NCI-H526 treated with DMSO at 0.1 percent for 48 hours (cell line): ENCODE results near the gene CCSER1.
"Not testable (repeated sequence)": the region's sequence is repeated elsewhere in the genome, so short reads cannot be mapped to it uniquely, and the experiment has no call there.

ENCODE experiments used
- DNase-seq: peaks from one replicate; lab custom pipeline; 2025; lab: John Stamatoyannopoulos, UW

The CCSER1 gene

DNA sequence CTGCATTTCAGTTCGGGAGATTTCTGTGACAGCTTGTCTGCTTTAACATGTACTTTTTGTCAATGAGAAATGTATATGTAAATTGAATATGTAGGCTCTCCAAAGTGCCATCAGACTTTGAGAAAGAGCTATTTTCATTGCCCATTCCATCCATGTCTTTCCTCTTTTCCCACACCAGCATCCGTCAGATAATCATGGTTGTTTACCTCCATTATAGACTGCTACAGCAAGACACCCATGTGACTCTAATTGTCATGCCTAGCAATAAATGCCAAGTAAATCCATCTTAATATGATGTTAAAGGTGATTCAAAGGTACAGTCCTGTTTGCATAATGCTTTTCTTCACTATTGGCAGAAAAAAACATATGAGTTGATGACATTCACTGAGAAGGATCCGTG, 1157.3 kb downstream of the CCSER1 start:
- DNase-seq, result no peak

DNA sequence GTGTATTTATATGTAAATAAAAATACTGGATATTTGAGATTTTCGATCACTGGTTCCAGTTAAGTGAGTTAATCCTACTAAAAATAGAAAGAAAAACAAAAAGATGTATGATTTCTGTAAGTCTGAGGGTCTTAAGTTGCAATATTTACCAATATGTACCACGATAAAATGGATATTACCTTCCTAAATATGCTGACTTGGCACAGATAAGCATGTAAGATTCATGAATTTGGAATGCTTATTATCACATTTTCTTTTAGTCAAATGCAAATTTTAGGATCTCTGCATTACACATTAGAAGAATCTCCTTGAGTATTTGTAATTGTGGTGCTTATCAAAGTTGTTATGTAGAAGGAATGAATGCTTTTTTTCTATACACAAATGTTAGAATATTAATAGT, 1158.3 kb downstream of the CCSER1 start:
- DNase-seq, result no peak

DNA sequence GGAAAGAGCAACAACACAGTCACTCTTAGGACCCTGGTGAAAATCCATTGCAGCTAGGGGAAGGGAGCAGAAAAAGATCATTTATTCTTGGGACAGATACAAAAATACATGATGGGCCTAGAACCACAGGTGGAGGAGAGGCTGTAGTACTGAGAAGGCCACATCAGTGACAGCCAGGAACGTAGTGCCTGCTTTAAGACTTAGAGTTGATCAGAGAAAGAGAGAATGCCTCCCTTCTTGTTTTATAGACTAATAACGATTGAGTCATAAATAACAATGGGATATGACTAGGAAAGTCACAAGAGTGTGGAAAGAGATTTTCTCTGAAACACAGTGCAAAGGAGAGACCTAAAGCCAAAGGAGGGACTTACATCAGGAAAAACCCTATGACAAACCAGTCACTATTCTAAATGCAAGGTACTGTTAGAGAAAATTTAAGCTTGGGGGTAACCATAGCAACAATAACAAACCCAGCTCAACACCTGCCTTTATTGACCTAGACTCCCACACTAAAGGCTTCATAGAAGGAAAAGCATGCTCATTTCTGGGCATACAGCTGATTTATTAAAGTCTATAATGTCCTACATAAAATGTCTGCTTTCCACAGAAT, 1161.6 kb downstream of the CCSER1 start:
- DNase-seq, result no peak

DNA sequence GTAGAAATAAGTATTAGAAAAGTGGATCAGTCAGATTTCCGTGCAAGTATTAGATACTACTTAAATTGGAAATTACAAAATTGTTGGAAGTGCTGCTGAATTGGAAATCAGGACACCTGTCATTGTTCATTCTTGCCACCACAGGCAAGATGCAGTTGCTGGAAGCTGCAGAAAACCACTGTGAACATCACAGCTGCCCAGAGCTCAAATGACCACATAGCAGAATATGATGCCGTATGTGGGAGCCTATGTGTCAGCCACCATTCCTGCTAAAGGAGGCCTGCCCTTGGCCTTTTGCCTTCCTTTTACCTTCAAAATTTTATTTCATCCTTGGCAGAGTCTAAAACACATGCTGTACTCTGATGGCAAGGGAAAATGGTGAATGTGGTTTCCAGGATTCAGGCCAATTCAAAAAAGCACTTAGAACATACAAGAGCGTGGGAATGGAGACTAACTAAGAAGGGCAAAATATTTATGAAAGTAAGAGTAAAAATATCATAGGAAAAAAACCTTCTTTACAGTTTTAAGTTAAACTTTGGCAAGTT, 1171.0 kb downstream of the CCSER1 start:
- DNase-seq, result no peak

DNA sequence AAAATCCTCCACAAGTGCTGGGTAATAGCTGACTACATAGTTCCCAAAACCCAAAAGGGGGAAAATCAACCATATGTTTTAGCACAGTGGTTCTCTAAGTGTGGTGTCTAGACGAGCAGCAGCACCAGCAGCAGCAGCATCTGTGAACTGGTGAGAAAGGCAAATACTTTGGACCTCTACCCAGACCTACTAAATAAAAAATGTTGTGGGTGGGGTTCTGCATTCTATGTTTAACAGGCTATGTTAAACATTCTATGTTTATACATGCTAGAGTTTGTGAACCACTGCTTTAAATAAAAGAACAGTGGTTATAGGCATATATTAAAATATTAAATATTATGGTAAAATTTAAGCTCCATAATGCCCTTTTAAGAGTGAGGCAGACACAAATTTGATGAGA, 1171.6 kb downstream of the CCSER1 start:
- no peak for DNase-seq

DNA sequence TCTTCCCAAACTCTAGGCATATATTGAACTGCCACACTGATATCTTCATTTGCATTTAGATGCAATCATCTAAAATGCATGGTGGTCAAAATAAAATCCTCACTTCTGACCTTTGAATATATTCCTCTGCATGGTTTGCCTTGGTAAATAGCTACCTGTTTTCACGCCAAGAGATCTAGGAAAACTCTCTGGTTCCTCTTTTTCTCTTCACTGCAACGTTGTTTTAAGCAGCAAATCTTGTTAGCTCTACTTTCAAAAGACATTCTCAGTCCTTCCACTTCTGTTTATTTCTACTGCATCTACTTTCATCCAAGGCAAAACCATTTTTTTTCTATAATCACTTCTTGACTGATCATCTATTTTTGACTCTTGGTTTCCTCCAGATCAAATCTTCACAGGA, 1174.9 kb downstream of the CCSER1 start:
- no peak for DNase-seq

DNA sequence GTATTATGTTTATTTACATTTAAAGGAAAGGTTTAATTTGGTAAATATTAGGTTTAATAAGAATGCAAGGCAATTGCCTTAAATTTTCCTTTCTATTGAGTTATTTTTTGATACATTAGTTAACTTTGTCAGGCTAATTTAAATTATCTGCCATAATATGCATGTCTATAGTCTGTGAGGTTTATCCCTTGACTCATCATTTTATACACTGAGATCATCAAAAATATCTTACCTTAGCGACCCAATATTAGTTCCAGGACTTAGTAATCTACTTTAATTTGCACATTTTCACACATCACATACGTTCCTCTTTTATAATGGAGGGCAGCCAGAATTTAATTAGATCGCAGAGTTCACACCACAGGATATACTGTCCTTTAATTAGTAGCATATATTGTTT, 1177.1 kb downstream of the CCSER1 start:
- DNase-seq, result no peak

DNA sequence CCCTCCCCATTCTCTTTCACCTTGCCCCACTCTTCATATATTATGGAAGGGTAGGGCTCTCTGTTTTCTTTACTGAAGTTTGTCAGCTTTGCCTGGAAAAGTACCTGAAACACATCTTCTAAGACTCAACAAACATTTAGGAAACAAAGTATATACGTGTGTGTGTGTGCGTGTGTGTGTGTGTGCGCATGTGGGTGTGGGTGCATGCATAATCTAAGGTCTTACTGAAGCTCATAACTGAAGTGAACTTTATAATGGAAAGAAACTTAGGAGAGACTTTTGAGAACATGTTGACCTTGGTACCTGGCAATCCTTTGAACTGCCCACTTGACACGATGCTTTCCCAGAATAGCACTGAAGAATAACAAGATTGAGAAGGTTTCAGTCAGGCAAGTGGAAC, 1190.2 kb downstream of the CCSER1 start:
- DNase-seq, result no peak

DNA sequence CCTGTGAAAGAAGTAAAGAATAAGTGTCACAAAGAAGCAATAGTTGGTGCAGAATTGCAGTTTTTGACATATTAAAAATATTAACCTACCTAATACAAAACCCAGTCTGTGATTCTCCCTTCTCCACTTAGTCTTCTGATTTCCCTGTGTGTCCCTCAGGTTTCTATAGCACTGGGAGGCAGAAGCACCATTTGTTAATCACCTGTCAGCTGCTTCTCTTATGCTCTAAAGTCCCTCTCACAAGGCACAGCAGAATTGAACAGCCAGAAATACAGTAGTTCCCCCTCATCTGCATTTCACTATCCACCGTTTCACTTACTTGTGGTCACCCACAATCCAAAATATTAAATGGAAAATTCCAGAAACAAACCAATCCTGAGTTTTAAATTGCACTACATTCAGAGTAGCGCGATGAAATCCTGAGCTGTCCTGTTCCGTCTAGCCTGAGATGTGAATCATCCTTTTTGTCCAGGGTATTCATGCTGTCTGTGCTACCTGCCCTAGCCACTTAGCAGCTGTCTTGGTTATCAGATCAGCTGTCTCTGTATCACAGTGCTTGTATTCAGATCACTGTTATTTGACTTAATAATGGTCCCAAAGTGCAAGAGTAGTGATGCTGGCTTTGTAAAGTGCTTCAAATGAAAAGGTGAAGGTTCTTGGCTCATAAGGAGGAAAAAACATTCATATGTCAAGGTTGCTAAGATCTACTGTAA, 1192.5 kb downstream of the CCSER1 start:
- DNase-seq, result no peak

DNA sequence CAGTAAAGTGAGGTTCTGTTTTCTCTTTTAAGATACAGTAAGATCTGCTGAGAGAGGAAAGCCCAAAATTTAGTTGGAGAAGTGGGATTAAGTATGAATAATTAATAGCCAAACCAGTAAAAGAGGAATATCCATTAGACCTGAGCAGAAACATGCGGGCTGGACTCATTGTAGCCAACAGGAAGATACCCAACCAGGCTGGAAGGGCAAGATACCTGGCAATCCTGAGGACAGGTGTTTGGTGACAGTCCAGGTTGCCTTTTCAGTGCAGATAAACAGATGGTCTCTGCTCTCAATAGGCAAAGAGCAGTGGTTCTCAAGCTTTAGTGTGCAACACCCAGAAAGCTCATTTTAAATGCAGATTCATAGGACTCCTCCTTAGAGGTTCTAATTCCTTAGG, 1195.8 kb downstream of the CCSER1 start:
- DNase-seq, result no peak

DNA sequence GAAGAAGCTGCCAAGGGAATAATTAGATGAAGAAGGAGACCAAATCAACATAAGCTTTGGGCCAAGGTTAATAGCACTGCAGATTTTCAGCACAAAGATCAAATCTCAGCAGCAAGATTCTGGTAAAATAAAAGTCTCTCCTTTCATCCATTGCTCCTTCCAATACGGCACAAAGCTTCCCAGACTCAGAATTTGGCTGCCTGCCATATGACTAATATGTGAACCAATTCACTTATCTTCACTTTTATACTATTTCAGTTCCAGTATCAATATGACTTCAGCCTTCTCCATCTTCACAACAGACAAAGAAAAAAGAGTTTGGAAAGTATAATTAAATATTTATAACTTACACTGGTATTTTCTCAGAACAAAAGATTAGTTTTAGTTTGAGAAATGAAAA, 1198.3 kb downstream of the CCSER1 start:
- DNase-seq, result no peak

DNA sequence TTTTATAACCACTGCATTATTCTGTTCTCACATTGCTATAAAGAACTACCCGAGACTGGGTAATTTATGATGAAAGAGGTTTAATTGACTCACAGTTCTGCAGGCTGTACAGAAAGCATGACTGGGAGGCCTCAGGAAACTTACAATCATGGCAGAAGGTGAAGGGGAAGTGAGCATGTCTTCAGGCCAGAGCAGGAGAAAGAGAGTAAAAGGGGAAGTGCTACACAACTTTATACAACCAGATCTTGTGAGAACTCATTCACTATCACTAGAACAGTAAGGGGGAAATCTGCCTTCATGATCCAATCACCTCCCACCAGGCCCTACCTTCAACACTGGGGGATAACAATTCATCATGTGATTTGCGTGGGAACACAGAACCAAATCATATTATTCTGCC, 1199.0 kb downstream of the CCSER1 start:
- not testable (repeated sequence) for DNase-seq

DNA sequence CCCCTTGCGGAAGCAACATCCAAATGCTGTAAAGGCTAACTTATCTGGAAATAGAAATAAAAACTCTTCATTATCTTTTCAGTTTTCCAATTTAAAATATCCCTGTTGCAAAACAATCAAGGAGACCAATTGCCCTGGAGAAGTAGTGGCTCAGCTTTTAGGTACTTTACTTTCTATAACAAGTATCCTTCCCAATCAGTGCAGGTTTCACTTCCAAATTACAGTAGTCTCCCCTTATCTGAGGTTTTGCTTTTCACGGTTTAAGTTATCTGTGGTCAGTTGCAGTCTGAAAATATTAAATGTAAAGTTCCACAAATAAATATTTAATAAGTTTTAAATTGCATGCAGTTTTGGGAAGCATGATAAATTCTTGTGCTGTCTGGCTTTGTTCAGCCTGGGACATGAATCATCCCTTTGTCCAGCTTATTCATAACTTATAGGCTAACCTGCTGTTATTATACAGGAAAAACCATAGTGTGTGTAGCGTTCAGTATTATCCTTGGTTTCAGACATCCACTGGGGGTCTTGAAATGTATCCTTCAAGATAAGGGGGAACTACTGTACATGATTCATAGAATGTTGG, 1203.5 kb downstream of the CCSER1 start:
- no peak for DNase-seq

DNA sequence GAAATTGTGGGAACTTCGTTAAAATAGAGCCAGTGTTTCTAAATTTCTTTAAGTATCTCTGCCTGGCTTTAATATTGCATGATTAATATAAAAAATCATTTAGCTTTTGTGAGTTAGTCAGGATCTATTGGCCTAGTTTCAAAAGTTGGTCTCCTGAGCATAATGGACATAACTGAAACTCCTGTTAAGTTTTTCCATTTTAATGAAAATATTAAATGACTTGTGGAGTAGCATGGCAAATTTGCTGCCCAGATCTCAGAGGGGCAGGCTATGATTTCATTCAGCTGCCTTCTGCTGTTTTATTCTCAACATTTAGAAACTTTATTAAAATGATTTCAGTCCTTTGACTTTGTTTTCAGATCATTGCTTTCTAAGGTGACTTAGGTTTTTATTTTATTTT, 1213.6 kb downstream of the CCSER1 start:
- no peak for DNase-seq

DNA sequence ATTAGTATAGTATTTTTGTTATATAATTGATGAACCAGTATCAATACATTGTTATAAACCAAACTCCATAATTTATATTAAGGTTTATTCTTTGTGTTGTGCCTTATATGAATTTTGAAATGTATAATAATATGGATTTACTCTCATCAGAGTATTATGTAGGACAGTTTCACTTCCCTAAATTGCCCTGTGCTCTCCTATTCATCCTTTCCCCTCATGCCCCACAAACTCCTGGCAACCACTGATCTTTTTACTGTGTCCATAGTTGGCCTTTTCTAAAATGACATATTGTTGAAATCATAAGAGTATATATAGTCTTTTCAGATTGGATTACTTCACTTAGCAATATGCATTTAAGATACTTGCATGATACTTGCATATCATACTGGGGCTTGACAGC, 1218.4 kb downstream of the CCSER1 start:
- no peak for DNase-seq

DNA sequence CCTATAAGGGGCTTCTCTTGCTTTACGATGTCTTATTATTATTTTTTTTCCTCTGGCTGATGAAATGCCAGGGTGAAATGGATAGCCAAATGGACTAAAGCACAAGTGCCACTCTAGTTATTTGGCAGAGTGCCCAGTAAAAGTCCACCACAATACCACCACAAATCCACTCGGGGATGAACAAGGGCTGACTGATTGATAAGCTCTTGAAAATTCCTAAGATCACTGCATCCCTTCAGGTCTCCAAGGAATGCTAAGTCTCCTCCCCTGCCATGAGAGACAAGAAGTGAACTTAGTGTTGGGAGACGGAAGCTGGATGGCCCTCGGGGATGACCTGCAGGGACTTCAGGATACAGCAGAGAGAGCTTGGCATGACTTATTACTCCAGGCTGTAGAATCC, 1229.3 kb downstream of the CCSER1 start:
- not testable (repeated sequence) for DNase-seq

DNA sequence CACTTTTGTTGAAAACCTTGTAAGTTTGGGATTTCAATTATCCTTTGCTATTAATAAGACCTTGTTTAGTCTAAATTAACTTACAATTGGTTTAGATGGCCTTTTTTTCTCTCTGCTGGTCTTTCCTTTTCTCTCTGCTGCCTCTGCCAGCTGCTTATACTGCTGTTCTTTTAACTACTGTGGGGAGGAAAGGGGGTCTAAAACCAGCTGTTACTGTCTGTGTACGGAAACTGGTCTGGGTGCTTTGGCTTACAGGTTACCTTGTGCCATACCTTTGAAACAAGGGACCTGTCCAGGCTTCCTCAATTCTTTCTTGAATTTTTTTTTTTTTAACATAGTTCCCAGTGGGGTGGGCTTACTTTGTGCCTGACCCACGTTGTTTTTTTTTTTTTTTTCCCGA, 1230.8 kb downstream of the CCSER1 start:
- not testable (repeated sequence) for DNase-seq

DNA sequence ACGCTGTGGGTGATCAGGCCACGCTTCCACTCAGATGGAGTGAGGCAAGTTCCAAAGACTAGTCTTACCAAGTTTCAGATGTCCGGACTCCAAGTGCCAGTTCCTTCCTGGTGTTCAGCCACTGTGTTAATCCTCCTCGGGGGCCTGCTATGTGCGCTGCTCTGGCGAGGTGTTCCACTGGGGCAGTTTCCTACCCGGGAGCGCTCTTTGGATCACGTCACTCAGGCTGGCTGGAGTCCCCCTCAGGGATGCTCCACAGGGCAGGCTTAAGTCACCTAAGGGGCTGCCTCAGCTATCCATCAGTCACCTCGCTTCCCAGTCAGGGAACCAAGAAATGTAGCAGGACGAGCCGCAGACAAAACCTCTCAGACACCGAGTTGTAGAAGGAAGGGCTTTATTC, 1231.4 kb downstream of the CCSER1 start:
- DNase-seq, result not testable (repeated sequence)

DNA sequence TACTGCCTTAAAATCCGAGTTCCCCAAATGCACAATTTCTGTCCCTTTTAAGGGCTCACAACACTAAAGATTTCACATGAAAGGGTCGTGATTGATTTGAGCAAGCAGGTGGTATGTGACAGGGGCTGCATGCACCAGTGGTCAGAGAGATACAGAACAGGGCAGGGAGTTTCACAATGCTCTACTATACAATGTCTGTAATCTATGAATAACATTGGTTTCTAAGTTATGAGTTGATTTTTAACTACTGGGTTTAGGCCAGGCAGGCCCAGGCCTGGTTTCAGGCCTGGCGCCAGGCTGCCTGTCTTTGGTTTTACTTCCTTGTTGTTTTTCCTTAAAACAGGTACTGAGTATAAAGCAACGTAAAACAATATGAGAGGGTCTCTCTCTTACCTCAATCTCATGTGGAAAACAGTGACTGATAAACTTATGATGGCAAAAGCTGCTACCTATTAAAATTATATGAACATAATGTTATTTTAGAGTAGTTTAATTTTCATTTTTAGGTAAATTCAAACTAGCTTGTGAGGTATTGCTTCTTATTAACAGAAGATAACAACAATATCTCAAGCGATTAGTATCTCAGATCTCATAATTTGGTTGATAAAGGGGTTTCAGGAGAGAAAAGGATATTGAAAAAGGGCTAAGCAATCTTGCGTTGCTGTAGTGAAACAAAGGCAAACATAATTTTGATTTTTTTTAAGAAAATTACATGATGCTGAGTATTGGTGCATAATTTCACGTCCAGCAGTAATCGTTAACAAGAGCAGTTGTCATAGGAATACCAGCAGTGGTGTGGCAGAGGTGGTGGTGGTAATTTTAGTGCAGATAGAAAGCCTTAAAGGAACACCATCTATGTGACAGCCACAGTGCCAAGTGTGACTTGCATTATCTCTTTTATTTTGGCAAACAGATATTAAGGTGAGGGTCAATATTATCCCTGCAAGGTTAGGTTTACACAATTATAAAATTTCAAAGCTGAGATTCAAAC, 1232.1 kb downstream of the CCSER1 start:
- no peak for DNase-seq

DNA sequence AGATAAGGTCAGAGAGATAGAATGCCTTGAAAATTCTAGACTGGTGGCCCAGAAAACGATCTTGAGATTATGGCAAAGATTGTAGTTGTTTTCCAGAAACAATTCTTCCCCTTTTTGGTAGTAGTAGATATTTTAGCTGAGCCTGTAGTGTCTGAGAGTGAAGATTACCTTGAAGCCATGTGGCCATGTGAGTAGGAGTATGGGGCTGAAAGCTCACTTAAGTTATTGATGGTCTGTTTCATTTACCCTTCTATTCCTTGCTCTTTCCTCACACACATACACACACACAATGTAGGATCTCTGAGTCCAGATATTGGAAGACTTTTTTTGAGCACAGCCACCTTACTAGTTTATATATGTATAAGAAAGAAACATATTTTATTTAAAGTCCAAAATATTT, 1234.9 kb downstream of the CCSER1 start:
- no peak for DNase-seq

DNA sequence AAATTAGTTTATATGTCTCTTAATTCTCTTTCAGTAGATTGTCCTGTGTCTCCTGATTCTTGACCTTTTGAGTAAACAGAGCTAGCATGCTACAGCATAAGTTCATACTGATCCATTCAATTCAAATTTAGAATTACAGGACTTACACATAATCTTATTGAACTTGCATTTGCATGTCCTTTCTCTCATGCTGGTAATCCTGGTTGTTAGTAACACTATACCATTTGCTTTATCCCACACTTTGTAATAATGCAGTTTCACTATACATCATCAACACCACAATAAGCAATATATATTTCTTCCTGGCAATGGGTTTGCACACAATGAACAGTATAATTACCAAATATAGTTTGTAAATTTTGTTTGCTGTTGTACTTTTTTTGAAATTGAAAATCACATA, 1239.4 kb downstream of the CCSER1 start:
- DNase-seq, result no peak

DNA sequence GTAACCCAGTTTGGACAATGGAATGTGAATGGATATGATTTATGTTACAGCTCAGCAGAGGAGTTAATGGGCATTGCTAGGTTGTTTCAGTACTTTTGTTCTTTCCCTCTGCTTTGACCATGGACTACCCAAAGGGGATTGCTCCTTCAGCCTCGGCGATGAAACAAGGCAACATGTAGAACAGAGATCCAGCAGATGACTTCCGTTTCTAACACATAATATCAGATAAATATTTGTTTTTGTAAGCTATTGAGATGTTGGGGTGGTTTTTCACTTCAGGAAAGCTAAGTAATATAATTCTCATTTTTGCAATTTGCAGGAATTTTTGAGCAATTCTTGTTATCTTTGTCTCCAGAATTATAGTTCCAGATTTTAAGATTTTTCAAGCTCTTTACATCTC, 1241.9 kb downstream of the CCSER1 start:
- no peak for DNase-seq
